Measurements from ENCODE around the gene C1orf159.

- no peak for TF ChIP-seq CTCF (IDR thresholded peaks at IDR 0.05)
- TF ChIP-seq POLR2A (IDR thresholded peaks at IDR 0.05) = no peak
Observed at GRCh38 chr1:1065265-1065939, 50.5 kb downstream of the C1orf159 start.

Data from right lobe of liver (tissue), 4 donors.